Progenitor cell of endocrine pancreas (in vitro differentiated cells): ENCODE measurements around the gene RSBN1L. TPM values are rescaled to one million over a fixed set of nuclear protein-coding genes. Genes with fewer than 3 reads are reported as not detected.

Source experiments
- DNase-seq: peaks from one replicate; pipeline ENCODE4 v3.0.0; 2021; ENCODE audit warnings: low spot score; ENCODE audit not compliant: unreplicated experiment
- H3K27ac Mint-ChIP-seq: 2 replicates; pipeline ENCODE4 v1.8.0; 2021; ENCODE audit warnings: mild to moderate bottlenecking, moderate library complexity, mixed read lengths
- H3K27me3 Mint-ChIP-seq: 2 replicates; pipeline ENCODE4 v1.8.0; 2021; ENCODE audit warnings: mixed read lengths
- H3K36me3 Mint-ChIP-seq: 2 replicates; pipeline ENCODE4 v1.8.0; 2022; ENCODE audit warnings: mixed read lengths; ENCODE audit not compliant: insufficient read depth
- H3K4me1 Mint-ChIP-seq: 2 replicates; pipeline ENCODE4 v1.8.0; 2021; ENCODE audit warnings: low read depth, mixed read lengths
- H3K4me3 Mint-ChIP-seq: 2 replicates; pipeline ENCODE4 v1.8.0; 2021; ENCODE audit warnings: low read depth, mild to moderate bottlenecking, moderate library complexity, mixed read lengths
- H3K9me3 Mint-ChIP-seq: 2 replicates; pipeline ENCODE4 v1.8.0; 2021; ENCODE audit warnings: low read depth, mixed read lengths
- CTCF ChIP-seq: fragments of 200-600 bp; sonication (generic); IDR thresholded peaks from one replicate; pipeline ENCODE4 v1.5.0; 2021; ENCODE audit warnings: antibody characterized with exemption, mild to moderate bottlenecking; ENCODE audit not compliant: unreplicated experiment
- total RNA-seq: library from RNA; stranded (reverse); gene quantifications from 2 replicates; pipeline ENCODE4 v1.2.1, GENCODE V29; 2021

Gene RSBN1L
- total RNA-seq, 1 donor from 2014 or later, result 24.5 TPM

GRCh38 chr7:77740257-77740656, 44.0 kb downstream of the RSBN1L start:
- Mint-ChIP-seq H3K4me3 (no peak overlapping the region), H3K9me3 (no peaks in the 10 kb centered on the region), H3K27ac (no peak overlapping the region), H3K36me3 (peaks cover 14% of the 10 kb centered on the region), H3K4me1 (peaks cover 13% of the 10 kb centered on the region), H3K27me3 (no peaks in the 10 kb centered on the region)
- no peak for DNase-seq
- TF ChIP-seq CTCF, result no peak

GRCh38 chr7:77743518-77743917, 47.3 kb downstream of the RSBN1L start:
- H3K9me3 Mint-ChIP-seq, result peaks cover 3% of the 10 kb centered on the region
- H3K4me3 Mint-ChIP-seq, result no peak overlapping the region
- H3K4me1 Mint-ChIP-seq, result peaks cover 5% of the 10 kb centered on the region
- H3K36me3 Mint-ChIP-seq, result peaks cover 12% of the 10 kb centered on the region
- no peak for TF ChIP-seq CTCF
- no peaks in the 10 kb centered on the region for H3K27me3 Mint-ChIP-seq
- no peak overlapping the region for H3K27ac Mint-ChIP-seq
- DNase-seq, result no peak

- TF ChIP-seq CTCF, result no peak
- Mint-ChIP-seq H3K4me3 (no peak overlapping the region), H3K9me3 (peaks cover 3% of the 10 kb centered on the region), H3K27ac (no peak overlapping the region), H3K4me1 (no peaks in the 10 kb centered on the region), H3K27me3 (no peaks in the 10 kb centered on the region), H3K36me3 (peaks cover 14% of the 10 kb centered on the region)
- DNase-seq, result no peak
Measured at GRCh38 chr7:77745746-77746145, 49.5 kb downstream of the RSBN1L start.

GRCh38 chr7:77746164-77746823, 50.0 kb downstream of the RSBN1L start:
- H3K27ac Mint-ChIP-seq, result peak overlapping the region; percentile 19
- H3K9me3 Mint-ChIP-seq, result peaks cover 3% of the 10 kb centered on the region

GRCh38 chr7:77746824-77747165, 50.5 kb downstream of the RSBN1L start:
- no peak for TF ChIP-seq CTCF
- H3K27me3 Mint-ChIP-seq, result no peaks in the 10 kb centered on the region
- no peak overlapping the region for H3K27ac Mint-ChIP-seq
- H3K9me3 Mint-ChIP-seq, result peaks cover 3% of the 10 kb centered on the region
- H3K4me3 Mint-ChIP-seq, result no peak overlapping the region
- peaks cover 16% of the 10 kb centered on the region for H3K36me3 Mint-ChIP-seq
- no peaks in the 10 kb centered on the region for H3K4me1 Mint-ChIP-seq
- no peak for DNase-seq

More at GRCh38 chr7:77746164-77746823, 50.0 kb downstream of the RSBN1L start:
- Mint-ChIP-seq H3K27me3 (no peaks in the 10 kb centered on the region), H3K4me3 (no peak overlapping the region), H3K4me1 (no peaks in the 10 kb centered on the region), H3K36me3 (peaks cover 16% of the 10 kb centered on the region)
- DNase-seq, result no peak
- TF ChIP-seq CTCF, result no peak
